ENCODE data around the gene DPY19L1.
"Not testable (repeated sequence)": the region's sequence is repeated elsewhere in the genome, so short reads cannot be mapped to it uniquely, and the experiment has no call there.

DPY19L1 gene

GRCh38 chr7:35032166-35032565, 5.1 kb downstream of the DPY19L1 start:
- no peak for DNase-seq

- no peak for DNase-seq
Observed at GRCh38 chr7:35030848-35031247, 6.4 kb downstream of the DPY19L1 start.

GRCh38 chr7:35029311-35029710, 8.0 kb downstream of the DPY19L1 start:
- no peak for DNase-seq

- no peak for DNase-seq
Observed at GRCh38 chr7:35026150-35026549, 11.1 kb downstream of the DPY19L1 start.

- DNase-seq: no peak
Observed at GRCh38 chr7:35025369-35025870, 11.9 kb downstream of the DPY19L1 start.

- DNase-seq: no peak
Observed at GRCh38 chr7:35024298-35024697, 13.0 kb downstream of the DPY19L1 start.

GRCh38 chr7:35022725-35023124, 14.6 kb downstream of the DPY19L1 start:
- DNase-seq: no peak

GRCh38 chr7:35021445-35021844, 15.8 kb downstream of the DPY19L1 start:
- no peak for DNase-seq

- DNase-seq: no peak
Observed at GRCh38 chr7:35019801-35020200, 17.5 kb downstream of the DPY19L1 start.

GRCh38 chr7:35019179-35019729, 18.0 kb downstream of the DPY19L1 start:
- no peak for DNase-seq

GRCh38 chr7:35015346-35015859, 21.9 kb downstream of the DPY19L1 start:
- DNase-seq: no peak

- no peak for DNase-seq
Observed at GRCh38 chr7:35012160-35012559, 25.1 kb downstream of the DPY19L1 start.

- no peak for DNase-seq
Observed at GRCh38 chr7:35011085-35011484, 26.2 kb downstream of the DPY19L1 start.

GRCh38 chr7:35007768-35008167, 29.5 kb downstream of the DPY19L1 start:
- no peak for DNase-seq

- peak; percentile 17 for DNase-seq
Observed at GRCh38 chr7:35004531-35005095, 32.7 kb downstream of the DPY19L1 start.

- peak; percentile 85 for DNase-seq
Observed at GRCh38 chr7:35003679-35004303, 33.5 kb downstream of the DPY19L1 start.

- DNase-seq: peak; percentile 74
Observed at GRCh38 chr7:35003177-35003650, 34.1 kb downstream of the DPY19L1 start.

GRCh38 chr7:34998335-34998734, 39.0 kb downstream of the DPY19L1 start:
- not testable (repeated sequence) for DNase-seq

- not testable (repeated sequence) for DNase-seq
Observed at GRCh38 chr7:34996423-34997090, 40.7 kb downstream of the DPY19L1 start.

GRCh38 chr7:34995757-34996156, 41.5 kb downstream of the DPY19L1 start:
- DNase-seq: no peak

GRCh38 chr7:34991938-34992840, 45.1 kb downstream of the DPY19L1 start:
- DNase-seq: peak; percentile 41

- not testable (repeated sequence) for DNase-seq
Observed at GRCh38 chr7:34988442-34989125, 48.7 kb downstream of the DPY19L1 start.

All from fibroblast of skin of right quadriceps (primary cell).